Stimulated activated CD4-positive, alpha-beta T cell treated with anti-CD3 and anti-CD28 coated beads, Interleukin-1b, Interleukin-23, amount 100 ng/mL, for 48 hours (primary cell): ENCODE data around the gene SOD1.
"Not testable (repeated sequence)": the region's sequence is repeated elsewhere in the genome, so short reads cannot be mapped to it uniquely, and the experiment has no call there.

Experiments
- DNase-seq: peaks from one replicate; pipeline ENCODE4 v3.0.0-alpha.2; 2020

Gene SOD1

GRCh38 chr21:31656199-31657095 is 3.0 kb upstream of the SOD1 start:
- peak; percentile 78 for DNase-seq

GRCh38 chr21:31658053-31658452 is 1.4 kb upstream of the SOD1 start:
- DNase-seq: no peak

GRCh38 chr21:31659286-31659535 is 282 bp upstream of the SOD1 start:
- no peak for DNase-seq

- no peak for DNase-seq
These were observed 719 bp downstream of the SOD1 start for GRCh38 chr21:31660259-31660565.

- DNase-seq: no peak
These were observed 1.1 kb downstream of the SOD1 start for GRCh38 chr21:31660591-31660990.

- DNase-seq: no peak
These were observed 4.2 kb downstream of the SOD1 start for GRCh38 chr21:31663584-31664249.

- DNase-seq: peak; percentile 52
These were observed 5.9 kb downstream of the SOD1 start for GRCh38 chr21:31665397-31665796.

- DNase-seq: not testable (repeated sequence)
These were observed 6.4 kb downstream of the SOD1 start for GRCh38 chr21:31665869-31666268.

GRCh38 chr21:31666445-31667010 is 7.0 kb downstream of the SOD1 start:
- no peak for DNase-seq

GRCh38 chr21:31667132-31667531 is 7.6 kb downstream of the SOD1 start:
- no peak for DNase-seq

GRCh38 chr21:31667639-31668038 is 8.1 kb downstream of the SOD1 start:
- no peak for DNase-seq

- DNase-seq: no peak
These were observed 9.4 kb downstream of the SOD1 start for GRCh38 chr21:31668651-31669491.

- DNase-seq: no peak
These were observed 10.6 kb downstream of the SOD1 start for GRCh38 chr21:31670070-31670469.

- DNase-seq: no peak
These were observed 11.7 kb downstream of the SOD1 start for GRCh38 chr21:31671146-31671716.

- no peak for DNase-seq
These were observed 12.4 kb downstream of the SOD1 start for GRCh38 chr21:31671931-31672330.

GRCh38 chr21:31673321-31673912 is 13.9 kb downstream of the SOD1 start:
- DNase-seq: no peak

GRCh38 chr21:31675318-31675717 is 15.8 kb downstream of the SOD1 start:
- DNase-seq: no peak

- no peak for DNase-seq
These were observed 16.5 kb downstream of the SOD1 start for GRCh38 chr21:31675960-31676359.

GRCh38 chr21:31677047-31677446 is 17.6 kb downstream of the SOD1 start:
- DNase-seq: no peak

- no peak for DNase-seq
These were observed 19.0 kb downstream of the SOD1 start for GRCh38 chr21:31678478-31678877.

GRCh38 chr21:31682620-31683019 is 23.1 kb downstream of the SOD1 start:
- DNase-seq: no peak

GRCh38 chr21:31683029-31683428 is 23.5 kb downstream of the SOD1 start:
- no peak for DNase-seq

GRCh38 chr21:31684918-31685317 is 25.4 kb downstream of the SOD1 start:
- no peak for DNase-seq
